ENCODE measurements around the gene PLB1.

PLB1 gene

GRCh38 chr2:28516950-28517349, 21.1 kb downstream of the PLB1 start:
- TF ChIP-seq, protein P1, sequence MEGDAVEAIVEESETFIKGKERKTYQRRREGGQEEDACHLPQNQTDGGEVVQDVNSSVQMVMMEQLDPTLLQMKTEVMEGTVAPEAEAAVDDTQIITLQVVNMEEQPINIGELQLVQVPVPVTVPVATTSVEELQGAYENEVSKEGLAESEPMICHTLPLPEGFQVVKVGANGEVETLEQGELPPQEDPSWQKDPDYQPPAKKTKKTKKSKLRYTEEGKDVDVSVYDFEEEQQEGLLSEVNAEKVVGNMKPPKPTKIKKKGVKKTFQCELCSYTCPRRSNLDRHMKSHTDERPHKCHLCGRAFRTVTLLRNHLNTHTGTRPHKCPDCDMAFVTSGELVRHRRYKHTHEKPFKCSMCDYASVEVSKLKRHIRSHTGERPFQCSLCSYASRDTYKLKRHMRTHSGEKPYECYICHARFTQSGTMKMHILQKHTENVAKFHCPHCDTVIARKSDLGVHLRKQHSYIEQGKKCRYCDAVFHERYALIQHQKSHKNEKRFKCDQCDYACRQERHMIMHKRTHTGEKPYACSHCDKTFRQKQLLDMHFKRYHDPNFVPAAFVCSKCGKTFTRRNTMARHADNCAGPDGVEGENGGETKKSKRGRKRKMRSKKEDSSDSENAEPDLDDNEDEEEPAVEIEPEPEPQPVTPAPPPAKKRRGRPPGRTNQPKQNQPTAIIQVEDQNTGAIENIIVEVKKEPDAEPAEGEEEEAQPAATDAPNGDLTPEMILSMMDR (conservative IDR thresholded peaks at IDR 0.05), result no peak
- no peak overlapping the region for H3K27ac ChIP-seq

DNA sequence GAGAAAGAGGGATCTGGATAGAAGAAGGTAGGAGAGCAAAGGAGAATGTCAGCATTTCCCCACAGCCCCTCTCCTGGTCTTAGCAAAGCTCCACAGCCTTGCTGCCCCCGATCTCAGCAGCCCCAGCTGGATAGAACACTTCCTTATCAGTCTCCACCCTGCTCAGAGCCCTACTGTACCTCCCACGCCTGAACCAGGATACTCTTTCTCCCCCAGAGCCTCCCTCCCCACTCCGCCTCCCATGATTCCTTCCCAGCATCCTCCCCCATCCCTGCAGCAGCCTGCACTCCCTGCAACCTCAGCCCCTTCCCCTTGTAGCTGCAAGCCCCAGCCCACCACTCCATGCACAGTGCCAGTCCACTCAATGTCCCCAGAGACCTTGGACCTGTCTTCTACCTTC, 25.8 kb downstream of the PLB1 start:
- H3K27ac ChIP-seq, result no peak overlapping the region
- TF ChIP-seq, protein P1 (conservative IDR thresholded peaks at IDR 0.05), result no peak

DNA sequence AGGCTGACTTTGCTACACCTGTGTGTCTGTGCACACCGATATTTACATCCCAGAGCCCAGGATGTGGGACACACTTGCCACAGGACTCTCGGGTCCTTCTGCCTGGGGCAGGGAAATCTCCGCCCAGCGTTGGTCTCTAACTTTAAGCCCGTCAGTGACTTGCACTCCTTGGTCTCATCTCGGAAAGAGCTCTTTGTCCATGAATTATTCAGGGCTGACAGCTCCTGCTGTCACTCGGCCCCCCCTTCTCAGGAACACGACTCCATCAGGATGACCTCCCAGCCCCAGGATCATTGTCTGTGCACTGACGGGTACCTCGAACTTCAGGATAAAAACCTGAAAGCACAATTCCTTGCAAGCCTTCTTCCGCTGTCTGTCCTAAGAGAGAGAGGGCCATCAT, 26.6 kb downstream of the PLB1 start:
- TF ChIP-seq, protein P1 (conservative IDR thresholded peaks at IDR 0.05), result no peak
- H3K27ac ChIP-seq, result no peak overlapping the region

DNA sequence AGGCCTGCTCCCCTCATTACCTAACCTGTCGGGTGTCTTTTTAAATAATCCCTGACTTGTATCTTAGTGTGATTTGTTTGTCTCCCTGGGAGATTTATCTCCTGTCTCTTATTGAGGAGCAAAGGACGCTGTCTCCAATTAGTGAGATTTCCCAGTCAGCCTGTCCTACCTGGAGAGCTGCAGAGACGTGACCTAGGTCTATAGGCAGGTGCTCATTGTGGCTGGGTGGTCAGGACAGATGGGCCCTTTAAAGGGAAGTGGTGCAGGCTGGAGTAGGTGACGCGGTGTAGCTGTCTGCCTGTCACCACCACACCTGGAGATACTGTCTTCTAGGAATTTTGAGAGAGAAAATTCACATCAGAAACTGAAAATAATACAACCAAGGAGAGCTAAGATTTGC, 28.0 kb downstream of the PLB1 start:
- H3K27ac ChIP-seq, result no peak overlapping the region
- TF ChIP-seq, protein P1 (conservative IDR thresholded peaks at IDR 0.05), result no peak

DNA sequence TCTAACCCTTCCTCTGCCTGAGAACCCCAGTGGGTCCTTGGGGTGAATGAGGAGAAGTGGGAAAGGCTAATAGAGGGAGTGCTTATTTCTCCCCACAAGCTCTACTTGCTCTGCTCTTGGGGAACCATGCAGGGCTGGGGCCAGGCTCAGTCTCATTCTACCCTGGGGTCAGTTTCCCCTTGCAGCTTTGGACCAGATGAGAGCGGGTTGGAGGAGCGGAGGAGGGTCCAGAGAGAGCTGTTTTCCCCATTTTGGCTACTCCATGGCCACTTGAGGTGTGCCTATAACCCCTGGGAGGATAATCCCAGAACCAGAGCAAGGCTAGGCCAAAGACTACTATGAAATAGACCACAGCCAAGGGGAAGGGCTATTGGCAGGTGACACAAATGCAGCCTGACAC, 29.6 kb downstream of the PLB1 start:
- H3K27ac ChIP-seq, result no peak overlapping the region
- TF ChIP-seq, protein P1 (conservative IDR thresholded peaks at IDR 0.05), result no peak

DNA sequence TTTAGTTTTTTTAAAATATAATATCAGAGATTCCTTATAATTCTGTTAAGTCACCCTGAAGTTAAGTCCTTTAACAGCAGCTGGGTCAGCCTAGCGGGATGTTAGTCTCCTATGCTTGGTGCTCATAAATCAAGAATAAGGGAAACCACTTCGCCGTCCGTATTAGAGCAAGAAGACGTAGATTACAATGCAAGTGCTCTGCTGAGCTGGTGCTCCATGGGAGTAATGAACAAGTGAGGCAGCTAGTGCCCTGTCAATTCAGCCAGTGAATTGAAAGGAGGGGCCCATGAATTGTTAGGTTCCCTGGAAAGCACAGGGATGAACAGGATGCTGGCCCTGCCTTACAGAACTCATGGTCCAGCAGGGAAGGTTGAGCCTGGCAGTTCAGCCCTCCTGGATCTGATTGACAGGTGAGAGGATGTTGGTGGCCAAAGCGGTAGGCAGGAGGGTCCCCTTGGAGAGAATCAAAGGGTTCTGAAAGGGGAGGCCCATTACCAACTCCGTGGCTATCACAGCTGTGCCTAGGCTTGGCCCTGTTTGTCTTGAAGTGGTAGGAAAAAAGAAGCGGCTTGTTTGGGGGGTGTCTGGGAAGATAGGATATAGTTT, 30.8 kb downstream of the PLB1 start:
- TF ChIP-seq, protein P1 (conservative IDR thresholded peaks at IDR 0.05), result no peak

GRCh38 chr2:28527196-28527595, 31.3 kb downstream of the PLB1 start:
- TF ChIP-seq, protein P1 (conservative IDR thresholded peaks at IDR 0.05), result no peak
- no peak overlapping the region for H3K27ac ChIP-seq

More for the DNA sequence above, 30.8 kb downstream of the PLB1 start:
- H3K27ac ChIP-seq, result no peak overlapping the region

All from VCaP (cell line).